ENCODE measurements around the gene TMBIM6. TPM values are rescaled to one million over a fixed set of nuclear protein-coding genes. Genes with fewer than 3 reads are reported as not detected.

TMBIM6 gene
- total RNA-seq, 1 experiment from 2014 or later = 659 TPM

GRCh38 chr12:49813131-49813530 lies 71.8 kb downstream of the TMBIM6 start:
- no peak for DNase-seq (ENCODE audit: extremely low read depth, low read depth)

Small RNA genes lying within 50 kb of the gene (small RNA-seq; reads per million reads assigned to genes)
- 0 reads per million in 2 experiments for gene AC020612.2
- gene LSM6P2 = 0 reads per million in 2 experiments

Other genes with a start within 250 kb of the TMBIM6 start
- gene KCNH3, start 202.5 kb upstream of the TMBIM6 start, total RNA-seq (2014; rRNA removed; shearing (Covaris generic)) = 0.32 and 0.49 TPM in 2 replicates
- 56.3 and 57.6 TPM in 2 replicates for gene MCRS1, start 173.4 kb upstream of the TMBIM6 start, total RNA-seq (2014; rRNA removed; shearing (Covaris generic))
- 0.22 and 0.23 TPM in 2 replicates for gene FAM186B, start 135.9 kb upstream of the TMBIM6 start, total RNA-seq (2014; rRNA removed; shearing (Covaris generic))
- gene PRPF40B, start 118.0 kb upstream of the TMBIM6 start, total RNA-seq (2014; rRNA removed; shearing (Covaris generic)) = 6.4 and 7.9 TPM in 2 replicates
- 1.6 and 3.0 TPM in 2 replicates for gene FMNL3, start 34.2 kb upstream of the TMBIM6 start, total RNA-seq (2014; rRNA removed; shearing (Covaris generic))
- 7.2 and 7.5 TPM in 2 replicates for gene NCKAP5L, start 86.9 kb downstream of the TMBIM6 start, total RNA-seq (2014; rRNA removed; shearing (Covaris generic))
- 8.5 and 9.1 TPM in 2 replicates for gene BCDIN3D, start 101.5 kb downstream of the TMBIM6 start, total RNA-seq (2014; rRNA removed; shearing (Covaris generic))
- gene FAIM2, start 162.3 kb downstream of the TMBIM6 start, total RNA-seq (2014; rRNA removed; shearing (Covaris generic)) = 0.06 and 0.45 TPM in 2 replicates
- gene AQP2, start 209.2 kb downstream of the TMBIM6 start, total RNA-seq (2014; rRNA removed; shearing (Covaris generic)) = not detected in 2 replicates
- gene AQP5, start 220.3 kb downstream of the TMBIM6 start, total RNA-seq (2014; rRNA removed; shearing (Covaris generic)) = not detected in 2 replicates
- gene AQP6, start 231.4 kb downstream of the TMBIM6 start, total RNA-seq (2014; rRNA removed; shearing (Covaris generic)) = 0.17 and 0.32 TPM in 2 replicates